HG03064 (cell line): ENCODE data around the gene GNA12.
A peak's percentile ranks its signal among the peaks of the same experiment; 100 is the strongest.

Experiments
- ATAC-seq: cut with Tn5 transposase; IDR thresholded peaks from one replicate; pipeline ENCODE4 v1.9.1; 2021; ENCODE audit warnings: low read depth; ENCODE audit not compliant: unreplicated experiment

Gene GNA12

DNA sequence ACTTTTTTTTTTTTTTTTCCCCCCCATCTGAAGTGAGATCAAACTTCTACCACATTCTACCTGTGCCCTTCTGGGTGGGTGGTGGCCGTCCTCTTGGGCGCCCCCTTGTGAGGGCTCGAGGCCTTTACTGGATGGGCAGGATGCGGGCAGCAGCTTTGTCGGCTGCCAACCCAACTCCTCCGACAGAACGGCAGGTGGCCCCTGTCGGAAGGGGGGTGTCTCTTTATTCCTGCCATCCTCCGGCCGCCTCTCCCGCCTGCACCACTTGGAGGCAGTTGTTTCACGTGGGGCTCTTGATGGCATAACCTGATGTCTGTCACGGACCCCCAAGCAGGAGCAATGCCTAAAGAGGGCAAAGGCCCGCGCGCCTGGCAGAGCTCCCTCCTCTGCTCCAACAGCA is 125.1 kb downstream of the GNA12 start:
- ATAC-seq = no peak

DNA sequence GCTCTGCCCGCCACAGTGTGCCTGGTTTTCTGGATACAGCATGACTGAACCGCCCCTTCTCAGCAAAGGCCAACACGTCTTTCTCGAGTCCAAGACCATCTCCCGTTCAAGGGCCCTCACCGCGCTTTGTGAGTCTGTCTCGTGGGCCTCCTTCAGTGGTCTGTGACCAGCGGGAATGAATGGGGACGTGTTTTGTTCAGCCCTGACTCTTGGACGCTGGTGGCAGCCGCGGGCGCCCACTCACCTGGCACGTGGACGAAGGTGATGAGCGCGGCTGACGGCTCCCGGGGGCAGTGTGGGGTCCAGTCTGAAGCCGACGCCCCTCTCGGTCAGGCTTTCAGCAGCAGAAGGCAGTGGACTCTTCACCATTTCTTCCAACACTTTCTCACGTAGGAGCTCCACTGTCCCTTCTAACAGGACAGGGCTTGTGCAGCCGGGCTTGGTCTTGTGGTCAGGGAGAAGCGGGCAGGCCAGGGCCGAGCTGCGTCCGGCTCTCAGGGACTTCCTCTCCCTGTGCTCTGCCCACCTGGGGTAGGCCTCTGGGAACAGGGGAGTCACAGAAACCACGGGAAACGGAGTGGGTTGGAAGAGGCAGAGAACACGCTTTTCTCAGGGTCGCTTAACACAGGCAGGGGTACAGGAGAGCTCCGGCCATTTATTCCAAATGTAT is 125.7 kb downstream of the GNA12 start:
- ATAC-seq = no peak

DNA sequence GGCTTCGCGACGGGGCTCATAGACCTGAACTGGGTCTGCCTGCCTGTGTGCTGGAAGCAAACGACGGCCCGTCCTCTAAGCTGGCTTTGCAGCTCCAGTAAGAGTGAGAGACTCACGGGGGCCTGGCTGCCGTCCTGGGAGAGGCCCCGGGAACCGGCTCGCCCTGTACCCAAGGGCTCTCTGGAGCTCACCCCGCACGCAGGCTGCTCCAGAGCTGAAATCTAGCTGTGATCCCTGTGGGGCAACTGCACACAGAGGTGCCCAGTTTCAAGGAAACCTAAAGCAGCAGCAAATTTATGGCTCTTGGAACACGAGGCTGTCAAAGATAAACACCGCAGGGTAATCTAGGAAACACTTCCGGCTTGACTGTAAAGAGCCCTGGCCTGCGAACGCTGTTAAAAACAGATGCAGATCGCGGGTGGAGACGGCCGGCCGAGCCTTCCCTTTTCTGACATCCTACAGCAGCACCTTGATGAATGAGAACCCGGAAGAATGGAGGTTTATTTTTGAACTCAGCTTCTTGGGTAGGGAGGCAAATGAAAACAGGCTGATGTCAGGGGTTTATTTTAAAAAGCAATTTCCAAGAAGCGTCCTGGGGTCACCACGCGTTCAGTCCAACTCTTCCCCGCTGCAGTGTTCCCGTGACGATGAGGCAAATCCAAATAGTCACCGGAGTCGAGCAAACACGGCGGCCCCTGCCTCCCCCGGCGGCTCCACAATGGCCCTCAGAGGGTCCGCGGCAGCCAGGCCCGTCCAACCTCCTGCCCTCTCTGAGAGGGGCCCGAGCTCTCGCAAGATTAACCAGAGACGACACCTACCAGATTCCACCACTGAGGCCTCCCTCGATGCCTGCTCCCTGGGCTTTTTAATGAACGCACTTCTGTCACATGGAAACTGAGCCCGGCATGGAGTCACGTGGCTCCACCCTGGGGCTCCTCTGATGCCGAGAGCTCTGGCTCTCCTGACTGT is 126.5 kb downstream of the GNA12 start:
- no peak for ATAC-seq

DNA sequence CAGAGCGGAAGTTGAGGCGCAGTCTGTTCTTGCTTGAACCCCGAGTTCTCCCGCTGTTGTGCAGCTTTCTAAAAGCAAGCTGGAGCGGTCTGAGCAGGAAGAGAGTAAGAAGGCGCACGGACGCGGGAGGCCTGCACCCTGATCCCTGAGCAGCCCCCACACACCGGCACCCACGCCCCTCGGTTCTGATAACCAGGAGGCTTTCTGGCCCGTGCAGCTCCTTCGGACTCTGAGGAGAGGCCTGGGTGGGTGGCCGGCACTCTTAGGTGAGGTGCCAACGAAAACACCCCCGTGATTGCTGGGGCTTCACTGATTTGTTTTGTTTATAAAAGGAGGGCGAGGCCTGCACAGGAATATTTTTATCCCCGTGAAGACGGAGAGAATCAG is 127.2 kb downstream of the GNA12 start:
- ATAC-seq = no peak

DNA sequence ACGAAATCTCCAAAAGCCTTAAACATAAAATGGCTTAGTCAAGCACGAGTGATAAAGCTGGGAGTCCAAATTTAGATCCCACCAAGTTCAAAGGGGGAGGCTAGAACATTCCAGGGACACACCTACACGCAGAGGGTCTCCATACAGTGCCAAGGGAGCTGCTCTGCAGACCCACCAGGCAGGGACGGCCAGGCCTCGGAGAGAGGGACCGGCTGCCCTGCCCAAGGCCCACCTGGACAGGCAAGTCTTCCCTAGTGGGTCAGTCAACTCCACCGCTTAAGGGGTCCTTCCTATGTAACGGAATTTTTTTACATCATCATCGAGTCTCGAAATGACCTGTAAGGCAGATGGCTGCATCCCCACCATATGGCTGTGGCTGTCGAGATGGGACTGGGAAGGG is 127.6 kb downstream of the GNA12 start:
- ATAC-seq = no peak

DNA sequence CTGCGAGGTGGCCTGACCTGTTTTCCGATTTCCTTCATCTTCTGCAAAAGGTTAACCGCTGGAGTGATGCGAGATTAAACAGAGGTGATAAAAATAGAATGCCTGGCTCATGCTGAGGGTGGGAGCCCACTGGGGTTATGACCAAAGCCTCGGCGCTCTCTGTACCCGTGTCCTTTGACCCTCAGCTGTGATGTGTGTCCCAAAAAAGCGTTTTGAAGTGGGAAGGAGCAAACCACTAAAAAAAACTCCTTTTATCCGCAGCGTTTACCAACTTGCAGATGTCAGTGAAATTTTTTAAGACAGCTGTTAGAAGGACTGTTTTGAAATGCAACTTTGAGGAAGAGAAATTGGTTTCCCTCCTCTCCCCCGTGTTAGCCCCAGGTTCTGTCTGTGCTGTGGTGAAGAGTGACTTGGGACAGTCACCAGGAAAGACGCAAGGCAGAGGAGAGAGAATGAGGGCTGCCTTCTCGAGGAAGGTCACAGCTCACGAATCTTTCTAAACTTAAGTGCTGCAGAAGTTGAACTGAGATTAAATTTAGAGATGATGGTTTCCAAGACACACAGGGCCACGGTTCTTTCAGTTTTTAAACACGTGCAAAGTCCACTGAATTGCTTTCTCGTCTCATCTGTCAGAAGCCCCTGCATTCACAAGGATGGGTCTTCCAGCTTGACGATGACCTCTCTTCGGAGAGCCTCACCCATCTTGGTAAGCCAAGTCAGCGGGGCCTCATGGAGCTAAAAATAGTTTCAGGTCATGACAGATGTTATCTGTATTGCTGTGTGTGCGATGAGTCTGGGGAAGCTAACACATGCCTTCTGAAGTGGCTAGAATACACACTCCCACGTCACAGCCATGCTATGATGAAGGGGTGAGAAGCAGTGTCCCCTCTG is 128.5 kb downstream of the GNA12 start:
- no peak for ATAC-seq

DNA sequence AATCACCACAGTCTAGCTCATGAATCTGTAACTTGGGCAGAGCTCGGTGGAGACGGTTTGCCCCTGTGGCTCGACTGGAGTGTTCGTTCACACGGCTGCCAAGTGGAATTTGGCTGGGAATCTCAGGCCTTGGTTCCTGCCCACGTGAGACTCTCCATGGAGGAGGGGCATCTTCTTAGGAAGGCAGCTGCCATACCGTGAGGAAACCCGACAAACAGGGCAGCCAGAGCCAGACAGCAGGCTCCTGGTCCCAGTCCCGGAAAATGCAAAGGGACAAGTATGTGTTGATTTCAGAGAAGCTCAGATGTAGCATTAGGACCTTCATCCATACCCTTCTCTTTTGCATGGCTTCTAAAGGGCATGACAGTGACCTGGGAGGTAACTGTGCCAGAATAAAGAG is 129.5 kb downstream of the GNA12 start:
- no peak for ATAC-seq

DNA sequence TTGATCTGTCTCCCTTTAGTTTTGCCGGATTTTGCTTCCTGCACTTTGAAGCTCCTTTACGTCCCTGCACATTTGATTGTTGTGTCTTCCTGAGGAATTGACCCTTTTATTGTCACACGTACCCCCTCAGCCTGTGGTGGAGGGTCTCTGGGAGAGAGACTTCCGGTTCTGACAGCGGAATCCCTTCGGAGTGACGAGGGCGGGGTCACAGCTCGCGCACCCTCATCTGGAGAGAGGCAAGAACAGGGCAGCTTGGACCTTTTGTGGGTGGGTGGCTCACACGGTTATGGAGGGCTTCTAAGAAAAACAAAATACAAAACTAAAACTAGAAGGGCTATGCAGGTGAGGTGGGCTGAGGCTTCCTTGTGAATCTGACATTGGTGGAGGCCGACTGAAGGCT is 130.1 kb downstream of the GNA12 start:
- ATAC-seq = no peak

DNA sequence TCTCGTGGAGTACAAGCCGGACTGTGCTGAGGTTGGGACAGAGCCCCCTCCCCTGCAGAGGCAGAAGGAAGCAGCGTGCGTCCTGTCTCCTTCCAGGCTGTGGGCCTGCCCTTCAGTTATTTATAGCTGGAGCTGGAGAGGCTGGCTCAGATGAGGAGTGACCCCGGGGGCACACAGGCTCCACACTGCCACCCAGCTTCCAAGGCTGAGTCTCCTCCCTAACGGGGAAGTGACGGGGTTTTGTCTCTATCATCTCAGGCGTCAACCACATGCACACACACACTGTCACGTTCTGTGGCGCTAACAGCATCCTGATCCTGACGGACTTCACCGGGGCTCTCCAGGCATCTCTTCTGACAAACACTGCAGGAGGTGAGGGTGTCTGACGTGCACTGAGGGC is 130.7 kb downstream of the GNA12 start:
- ATAC-seq = no peak

DNA sequence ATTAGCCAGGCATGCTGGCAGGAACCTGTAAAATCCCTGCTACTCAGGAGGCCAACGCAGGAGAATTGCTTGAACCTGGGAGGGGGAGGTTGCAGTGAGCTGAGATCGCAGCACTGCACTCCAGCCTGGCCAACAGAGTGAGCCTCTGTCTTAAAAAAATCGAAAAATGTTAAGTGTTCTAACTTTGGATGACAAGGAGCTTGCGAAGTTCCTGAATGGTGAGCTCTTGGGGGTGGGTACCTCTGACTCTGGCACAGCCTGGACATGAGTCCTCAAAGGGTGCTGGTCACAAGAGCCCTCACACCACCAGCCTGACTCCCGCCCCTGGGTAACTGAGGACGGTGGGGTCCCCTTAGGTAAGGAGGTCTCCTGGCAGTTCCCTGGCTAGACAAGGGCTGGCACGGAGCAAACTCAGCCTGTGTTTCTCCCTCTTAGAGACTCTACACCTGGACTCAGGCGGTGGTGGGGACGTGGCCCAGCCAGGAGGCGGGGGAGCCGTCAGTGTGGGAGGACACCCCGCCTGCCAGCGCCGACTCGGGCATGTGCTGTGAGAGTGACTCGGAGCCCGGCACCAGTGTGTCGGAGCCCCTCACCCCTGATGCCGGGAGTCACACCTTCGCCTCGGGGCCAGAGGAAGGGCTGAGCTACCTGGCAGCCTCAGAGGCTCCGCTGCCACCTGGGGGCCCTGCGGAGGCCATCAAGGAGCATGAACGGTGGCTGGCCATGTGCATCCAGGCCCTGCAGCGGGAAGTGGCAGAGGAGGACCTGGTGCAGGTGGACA is 132.0 kb downstream of the GNA12 start:
- no peak for ATAC-seq

DNA sequence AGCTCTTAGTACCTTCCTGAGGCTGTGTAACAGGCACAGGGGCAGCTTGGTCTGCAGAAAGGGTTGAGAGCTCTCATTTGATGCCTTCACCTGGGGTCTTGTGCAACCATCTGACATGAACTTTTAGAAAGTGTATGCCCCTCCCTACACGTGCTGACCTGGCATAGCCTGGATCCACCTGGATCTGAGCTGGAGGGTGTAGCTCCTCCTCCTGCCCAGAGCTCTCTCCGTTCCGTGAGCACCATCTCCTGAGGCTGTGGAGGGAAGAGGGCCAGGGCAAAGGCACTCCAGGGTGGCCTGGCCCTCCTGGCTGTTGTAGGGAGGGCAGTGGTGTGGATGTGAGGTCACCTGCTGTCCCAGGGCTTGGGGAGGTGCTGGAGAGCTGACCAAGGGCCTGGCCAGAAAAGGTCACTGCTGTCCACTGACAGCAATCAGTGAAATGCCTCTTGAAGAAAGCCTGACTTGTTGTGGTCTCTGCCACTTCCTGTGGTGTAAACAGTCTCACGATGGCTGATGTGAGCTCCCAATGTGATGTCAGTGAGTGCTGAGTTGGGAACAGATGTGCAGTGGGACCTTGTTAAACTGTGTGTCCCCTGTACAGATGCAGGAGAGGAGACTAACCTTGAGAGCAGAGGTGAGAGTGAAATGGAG is 133.1 kb downstream of the GNA12 start:
- no peak for ATAC-seq

DNA sequence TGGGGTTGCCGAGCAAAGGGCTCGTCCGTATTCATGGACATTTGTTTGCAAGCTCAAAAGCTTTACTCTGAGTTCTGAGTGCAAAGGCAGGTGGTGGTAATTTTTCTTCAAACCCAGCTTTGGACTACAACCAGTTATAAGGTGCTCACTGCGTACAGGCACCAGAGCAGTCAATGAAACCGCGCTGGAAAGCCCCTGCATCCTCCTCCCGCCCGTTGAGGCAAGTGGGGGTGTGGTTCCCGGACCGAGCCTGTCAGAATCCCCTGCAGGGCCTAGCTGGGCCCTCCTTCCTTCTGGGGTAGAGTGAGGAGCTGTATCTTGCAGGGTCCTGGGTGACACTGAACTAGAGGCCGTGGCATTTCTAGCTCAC is 133.8 kb downstream of the GNA12 start:
- ATAC-seq = peak; percentile 61

DNA sequence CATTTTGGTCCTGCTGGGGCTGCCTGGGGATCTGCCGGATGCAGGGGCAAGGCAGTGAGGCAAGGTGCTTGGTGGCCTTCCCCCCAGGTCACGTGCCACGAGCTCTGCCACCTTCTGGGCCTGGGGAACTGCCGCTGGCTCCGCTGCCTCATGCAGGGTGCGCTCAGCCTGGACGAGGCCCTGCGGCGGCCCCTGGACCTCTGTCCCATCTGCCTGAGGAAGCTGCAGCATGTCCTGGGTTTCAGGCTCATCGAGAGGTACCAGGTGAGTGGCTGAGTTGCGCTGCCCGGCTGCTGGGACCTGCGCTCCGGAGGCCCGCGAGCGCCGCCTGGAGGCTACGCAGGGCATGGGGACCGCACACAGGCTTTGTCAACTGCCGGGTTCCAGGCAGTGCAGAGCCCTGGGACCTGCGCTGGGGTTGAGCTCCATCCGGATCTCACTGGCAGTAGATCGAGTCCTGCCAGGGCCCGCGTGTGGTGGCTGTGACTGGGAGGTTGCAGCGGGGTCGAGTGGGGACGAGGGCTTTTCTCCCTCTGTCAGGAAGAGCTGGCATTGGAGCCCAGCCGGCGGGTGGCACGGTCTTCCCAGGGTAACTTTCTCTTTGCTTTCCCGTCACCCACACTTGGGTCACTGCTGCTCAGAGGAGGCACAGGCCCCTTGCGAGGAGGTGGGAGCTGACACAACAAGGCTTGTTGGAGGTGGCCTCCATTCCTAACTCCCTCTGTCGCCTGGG is 134.4 kb downstream of the GNA12 start:
- ATAC-seq = peak; percentile 45

DNA sequence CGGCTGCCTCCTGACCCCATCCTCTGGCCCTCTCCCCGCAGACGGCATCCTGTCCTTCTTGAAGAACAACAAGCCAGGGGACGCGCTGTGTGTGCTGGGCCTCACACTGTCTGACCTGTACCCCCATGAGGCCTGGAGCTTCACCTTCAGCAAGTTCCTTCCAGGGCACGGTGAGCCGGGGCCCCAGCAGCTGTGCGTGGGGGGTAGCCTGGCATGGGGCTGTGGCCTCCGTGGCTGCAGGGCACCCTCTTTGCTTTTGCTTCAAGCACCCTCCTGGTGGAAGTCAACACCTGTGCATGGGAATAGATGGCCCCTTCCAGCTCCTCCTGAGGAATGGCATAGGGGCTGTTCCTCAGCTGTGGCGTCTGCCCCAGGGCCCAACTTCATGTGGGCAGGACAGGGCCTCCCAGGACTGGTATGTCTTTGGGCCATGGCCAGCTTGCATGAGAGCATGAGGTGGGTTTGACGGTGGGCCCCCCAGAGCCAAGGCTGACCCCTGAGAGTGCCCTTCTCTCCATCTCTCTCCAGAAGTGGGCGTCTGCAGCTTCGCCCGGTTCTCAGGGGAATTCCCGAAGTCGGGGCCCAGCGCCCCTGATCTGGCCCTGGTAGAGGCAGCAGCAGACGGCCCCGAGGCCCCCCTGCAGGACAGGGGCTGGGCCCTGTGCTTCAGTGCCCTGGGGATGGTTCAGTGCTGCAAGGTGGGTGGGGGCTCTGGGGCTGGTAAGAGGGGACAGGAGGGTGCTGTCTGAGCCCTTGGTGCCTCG is 135.4 kb downstream of the GNA12 start:
- ATAC-seq = no peak

DNA sequence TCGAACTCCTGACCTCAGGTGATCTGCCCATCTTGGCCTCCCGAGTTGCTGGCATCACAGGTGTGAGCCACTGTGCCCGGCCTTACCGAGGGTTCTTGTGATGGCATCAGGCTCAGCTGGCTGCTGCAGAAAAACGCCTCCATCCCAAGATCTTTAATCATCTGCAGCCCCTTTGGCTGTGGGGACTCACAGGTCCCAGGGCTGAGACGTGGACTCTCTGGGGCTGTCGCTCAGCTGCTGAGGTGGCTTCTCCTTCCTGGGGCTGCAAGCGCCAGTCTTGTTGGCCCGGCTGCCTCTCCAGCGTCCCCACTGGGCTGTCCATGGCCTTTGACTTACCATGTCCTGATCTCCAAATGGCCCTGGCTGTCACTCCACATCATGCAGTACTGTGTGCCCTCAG is 136.1 kb downstream of the GNA12 start:
- ATAC-seq = no peak

DNA sequence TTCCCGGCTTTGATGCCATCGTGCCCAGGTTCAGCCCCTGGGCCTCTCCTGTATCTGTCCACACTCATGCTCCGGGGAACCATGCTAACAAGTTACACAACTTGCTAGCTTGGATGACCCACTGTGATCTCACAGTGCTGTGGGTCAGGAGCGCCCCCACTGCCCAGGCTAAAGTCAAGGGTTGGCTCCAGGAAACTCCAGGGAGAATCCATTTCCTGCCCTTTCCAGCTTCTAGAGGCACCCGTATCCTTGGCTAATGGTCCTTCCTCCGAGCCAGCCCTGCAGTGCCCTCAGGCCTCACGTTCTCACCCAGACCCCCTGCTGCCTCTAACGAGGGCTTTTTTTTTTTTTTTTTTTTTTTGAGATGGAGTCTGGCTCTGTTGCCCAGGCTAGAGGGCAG is 136.6 kb downstream of the GNA12 start:
- no peak for ATAC-seq

DNA sequence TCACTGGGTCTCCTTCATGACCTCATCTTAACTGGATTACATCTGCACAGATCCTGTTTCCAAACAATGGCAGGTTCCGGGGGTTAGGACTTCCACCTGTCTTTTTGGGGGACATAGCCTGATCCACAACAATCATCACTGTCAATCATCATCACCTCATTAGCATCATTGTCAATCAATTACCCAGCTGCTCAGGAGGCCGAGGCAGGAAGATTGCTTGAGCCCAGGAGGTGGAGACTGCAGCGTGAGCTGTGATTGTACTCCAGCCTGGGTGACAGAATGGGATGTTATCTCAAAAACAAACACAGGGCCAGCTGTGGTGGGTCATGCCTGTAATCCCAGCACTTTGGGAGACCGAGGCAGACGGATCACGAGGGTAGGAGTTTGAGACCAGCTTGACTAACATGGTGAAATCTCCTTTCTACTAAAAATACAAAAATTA is 137.4 kb downstream of the GNA12 start:
- no peak for ATAC-seq

DNA sequence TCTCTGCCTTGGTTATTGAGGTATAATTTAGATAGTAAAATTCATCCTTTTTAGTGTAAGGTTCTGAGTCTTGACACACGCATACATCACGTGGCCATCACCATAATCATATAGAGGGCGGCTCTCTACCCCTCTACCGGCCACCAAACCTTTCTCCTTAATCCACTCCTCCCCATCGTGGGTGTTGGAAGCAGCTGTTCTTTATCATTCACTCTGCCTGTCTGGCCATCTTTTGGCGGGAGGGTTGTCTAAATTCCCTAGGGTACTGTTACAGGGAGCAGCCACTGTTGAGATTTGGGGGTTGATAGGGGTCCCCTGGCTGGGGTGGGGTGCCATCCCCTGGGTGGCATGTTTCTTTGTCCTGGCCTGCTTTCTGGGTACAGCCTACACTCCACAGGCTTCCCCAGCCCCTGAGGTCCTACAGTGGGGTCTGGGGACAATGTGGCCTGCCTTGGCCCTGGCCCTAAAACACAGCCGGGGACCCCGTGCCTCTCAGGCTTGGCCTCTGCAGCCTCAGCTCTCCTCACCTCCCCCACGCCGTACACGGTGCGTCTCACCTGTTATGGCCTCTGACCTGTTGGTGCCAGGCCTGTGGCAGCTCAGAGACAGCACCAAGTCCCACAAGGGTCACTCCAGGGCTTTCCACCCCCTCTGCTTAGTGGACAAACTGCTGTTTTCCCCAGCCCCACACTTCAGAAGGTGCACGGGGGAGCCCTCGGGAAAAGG is 138.6 kb downstream of the GNA12 start:
- no peak for ATAC-seq
